GM23248 (cell line): Measurements from ENCODE around the gene ADGRE2.

ENCODE experiments used
- EZH2 ChIP-seq: fragments of 200-600 bp; sonication (generic); IDR thresholded peaks from 2 replicates; pipeline ENCODE4 v1.6.1; 2018; ENCODE audit warnings: antibody characterized with exemption, mild to moderate bottlenecking; ENCODE audit not compliant: insufficient read depth, poor library complexity, severe bottlenecking
- EZH2phosphoT487 ChIP-seq: fragments of 200-600 bp; sonication (generic); IDR thresholded peaks from 2 replicates; pipeline ENCODE4 v1.6.1; 2018; ENCODE audit warnings: antibody characterized with exemption, moderate library complexity, mild to moderate bottlenecking, low read depth; ENCODE audit not compliant: insufficient read depth

GRCh38 chr19:14732510-14732909 is 45.9 kb downstream of the ADGRE2 start:
- TF ChIP-seq EZH2 (no peak), EZH2phosphoT487 (no peak)
